H9 (cell line): ENCODE measurements around the gene PCGF2. TPM values are rescaled to one million over a fixed set of nuclear protein-coding genes. Genes with fewer than 3 reads are reported as not detected.

Source experiments
- DNase-seq: peaks from one replicate; pipeline ENCODE4 v3.0.0-alpha.2; 2017
- H2AFZ ChIP-seq: one replicate; pipeline ENCODE4 v1.6.1; 2013; ENCODE audit warnings: mild to moderate bottlenecking, low read length, control low read depth, moderate library complexity
- H2AK5ac ChIP-seq: 2 replicates; pipeline ENCODE4 v1.6.1; 2013; ENCODE audit warnings: low read length, control low read depth, mixed read lengths; ENCODE audit not compliant: insufficient read length
- H2BK120ac ChIP-seq: one replicate; pipeline ENCODE4 v1.6.1; 2013; ENCODE audit warnings: low read depth, mild to moderate bottlenecking, low read length, control low read depth, inconsistent platforms; ENCODE audit not compliant: poor library complexity, severe bottlenecking
- H2BK12ac ChIP-seq: 2 replicates; pipeline ENCODE4 v1.6.1; 2013; ENCODE audit warnings: low read length, control low read depth, mixed read lengths, low read depth; ENCODE audit not compliant: insufficient read length
- H2BK15ac ChIP-seq: 2 replicates; pipeline ENCODE4 v1.6.1; 2013; ENCODE audit warnings: low read depth, low read length, control low read depth
- H2BK20ac ChIP-seq: one replicate; pipeline ENCODE4 v1.6.1; 2013; ENCODE audit warnings: low read depth, mild to moderate bottlenecking, low read length, control low read depth, inconsistent platforms; ENCODE audit not compliant: poor library complexity, severe bottlenecking
- H2BK5ac ChIP-seq: 2 replicates; pipeline ENCODE4 v1.6.1; 2013; ENCODE audit warnings: low read length, control low read depth, mixed read lengths; ENCODE audit not compliant: insufficient read length
- H3K14ac ChIP-seq: 2 replicates; pipeline ENCODE4 v1.6.1; 2013; ENCODE audit warnings: low read length, control low read depth; ENCODE audit not compliant: insufficient read depth
- H3K18ac ChIP-seq: 2 replicates; pipeline ENCODE4 v1.6.1; 2013; ENCODE audit warnings: low read depth, mild to moderate bottlenecking, mixed read lengths, low read length, control low read depth; ENCODE audit not compliant: insufficient read length
- H3K23ac ChIP-seq: 2 replicates; pipeline ENCODE4 v1.6.1; 2013; ENCODE audit warnings: low read length, control low read depth, mixed read lengths, low read depth; ENCODE audit not compliant: insufficient read length
- H3K23me2 ChIP-seq: 2 replicates; pipeline ENCODE4 v1.6.1; 2013; ENCODE audit warnings: low read depth, mild to moderate bottlenecking, mixed read lengths, low read length, control low read depth; ENCODE audit not compliant: insufficient read length, poor library complexity, severe bottlenecking
- H3K27ac ChIP-seq: 2 replicates; pipeline ENCODE4 v1.5.1; 2013; ENCODE audit warnings: low read length, control low read depth, mixed read lengths, low read depth; ENCODE audit not compliant: insufficient read length
- H3K27me3 ChIP-seq: 2 replicates; pipeline ENCODE4 v1.6.1; 2013; ENCODE audit warnings: low read length, control low read depth, inconsistent platforms; ENCODE audit not compliant: insufficient read depth
- H3K4ac ChIP-seq: 2 replicates; pipeline ENCODE4 v1.6.1; 2013; ENCODE audit warnings: low read depth, mild to moderate bottlenecking, control low read depth, inconsistent platforms, low read length, moderate library complexity
- H3K4me1 ChIP-seq: 2 replicates; pipeline ENCODE4 v1.6.1; 2013; ENCODE audit warnings: low read length, control low read depth, inconsistent platforms; ENCODE audit not compliant: insufficient read depth
- H3K4me2 ChIP-seq: 2 replicates; pipeline ENCODE4 v1.6.1; 2013; ENCODE audit warnings: low read length, control low read depth, mixed read lengths; ENCODE audit not compliant: insufficient read length, insufficient read depth
- H3K56ac ChIP-seq: 2 replicates; pipeline ENCODE4 v1.6.1; 2013; ENCODE audit warnings: low read depth, mild to moderate bottlenecking, mixed read lengths, low read length, control low read depth; ENCODE audit not compliant: insufficient read length
- H3K79me1 ChIP-seq: 2 replicates; pipeline ENCODE4 v1.6.1; 2013; ENCODE audit warnings: low read depth, mild to moderate bottlenecking, moderate library complexity, low read length, control low read depth, inconsistent platforms; ENCODE audit not compliant: insufficient read depth, poor library complexity, severe bottlenecking
- H3K79me2 ChIP-seq: 2 replicates; pipeline ENCODE4 v1.6.1; 2013; ENCODE audit warnings: low read length, control low read depth, inconsistent platforms; ENCODE audit not compliant: insufficient read depth
- H3K9ac ChIP-seq: 2 replicates; pipeline ENCODE4 v1.6.1; 2013; ENCODE audit warnings: low read length, control low read depth, mixed read lengths; ENCODE audit not compliant: insufficient read length; ENCODE audit errors: extremely low read depth
- H3K9me3 ChIP-seq: one replicate; pipeline ENCODE4 v1.6.1; 2013; ENCODE audit warnings: low read depth, low read length, inconsistent platforms; ENCODE audit not compliant: control insufficient read depth
- H3T11ph ChIP-seq: one replicate; pipeline ENCODE4 v1.6.1; 2013; ENCODE audit warnings: mild to moderate bottlenecking, low read length, control low read depth, inconsistent platforms
- H4K20me1 ChIP-seq: one replicate; pipeline ENCODE4 v1.6.1; 2013; ENCODE audit not compliant: control insufficient read depth, insufficient read length, insufficient read depth
- H4K5ac ChIP-seq: 2 replicates; pipeline ENCODE4 v1.6.1; 2013; ENCODE audit warnings: low read depth, mild to moderate bottlenecking, mixed read lengths, low read length, control low read depth; ENCODE audit not compliant: insufficient read length
- H4K8ac ChIP-seq: replicated peaks from 2 replicates; pipeline ENCODE4 v1.6.1; 2013; ENCODE audit warnings: low read length, control low read depth, mixed read lengths, low read depth; ENCODE audit not compliant: insufficient read length
- H4K91ac ChIP-seq: 2 replicates; pipeline ENCODE4 v1.6.1; 2013; ENCODE audit warnings: low read depth, mild to moderate bottlenecking, moderate library complexity, mixed read lengths, low read length, control low read depth; ENCODE audit not compliant: insufficient read length
- H3K27ac Mint-ChIP-seq, 3 experiments: 2 replicates in 2 of 3; 3 replicates in 1 of 3; pipeline ENCODE4 v1.8.0; 2020 to 2021; ENCODE audit warnings: mixed read lengths in 3 of 3, mild to moderate bottlenecking in 1 of 3, moderate library complexity in 1 of 3
- H3K27me3 Mint-ChIP-seq: 2 replicates; pipeline ENCODE4 v1.8.0; 2021; ENCODE audit warnings: low read depth, mild to moderate bottlenecking, moderate library complexity, mixed read lengths
- H3K36me3 Mint-ChIP-seq, 3 experiments: 2 replicates in 2 of 3; 3 replicates in 1 of 3; pipeline ENCODE4 v1.8.0; 2020 to 2021; ENCODE audit warnings: low read depth in 3 of 3, mixed read lengths in 3 of 3; ENCODE audit not compliant: insufficient read depth in 1 of 3
- H3K4me1 Mint-ChIP-seq, 2 experiments: 2 replicates each; pipeline ENCODE4 v1.8.0; 2020; ENCODE audit warnings: mixed read lengths in 2 of 2
- H3K4me3 Mint-ChIP-seq, 2 experiments: 2 replicates in 1 of 2; 3 replicates in 1 of 2; pipeline ENCODE4 v1.8.0; 2020 to 2021; ENCODE audit warnings: mild to moderate bottlenecking in 2 of 2, mixed read lengths in 2 of 2, moderate library complexity in 1 of 2
- H3K9me3 Mint-ChIP-seq, 2 experiments: 2 replicates in 1 of 2; 3 replicates in 1 of 2; pipeline ENCODE4 v1.8.0; 2020; ENCODE audit warnings: mild to moderate bottlenecking in 2 of 2, mixed read lengths in 2 of 2, moderate library complexity in 1 of 2
- CTCF ChIP-seq: fragments of 200-600 bp; sonication (generic); conservative IDR thresholded peaks from 3 replicates; pipeline ENCODE4 v1.8.0; 2021; ENCODE audit warnings: antibody characterized with exemption, mild to moderate bottlenecking
- WGBS: extraction: QIAGEN DNeasy Blood & Tissue Kit; methylation state at CpG from one replicate; pipeline ENCODE4 v1.1.7; 2013; ENCODE audit warnings: missing lambda C conversion rate, low lambda C conversion rate, mixed read lengths; ENCODE audit not compliant: insufficient read length; ENCODE audit errors: extremely low coverage; 5-methylcytosine and 5-hydroxymethylcytosine counted together
- microRNA-seq: library from miRNA; unstranded; fragments of <30 nt; microRNA quantifications from one replicate; pipeline ENCODE4, GENCODE V29; 2020; ENCODE audit warnings: borderline microRNAs expressed
- total RNA-seq: library from RNA; stranded (reverse); gene quantifications from 2 replicates; pipeline ENCODE4 v1.2.1, GENCODE V29; 2021

PCGF2 gene
- total RNA-seq, 1 experiment from 2014 or later, result 106 TPM

DNA sequence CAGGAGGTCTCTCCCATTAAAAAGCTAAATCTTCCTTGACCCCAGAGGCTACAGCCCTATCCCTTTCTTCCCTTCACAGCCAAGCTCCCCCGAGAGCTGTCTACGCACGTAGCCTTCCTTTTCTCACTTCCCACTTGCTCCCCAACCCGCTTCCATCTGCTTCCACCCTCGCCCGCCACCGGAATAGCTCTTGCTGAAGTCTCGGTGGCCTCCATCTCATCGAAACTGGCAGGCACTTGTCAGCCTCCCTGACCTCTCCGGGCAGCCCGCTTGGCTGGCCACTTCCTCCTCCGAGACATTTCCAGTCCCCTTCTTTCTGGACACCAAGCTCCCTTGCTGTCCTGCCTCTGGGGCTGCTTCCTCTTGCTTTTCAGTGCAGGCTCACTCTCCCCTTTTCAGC is 62.6 kb downstream of the PCGF2 start:
- Histone ChIP-seq H3K79me1 (no peaks in the 10 kb centered on the region), H3K27me3 (no peaks in the 10 kb centered on the region; the same call in 1 of the 2 replicates), H3T11ph (no peak overlapping the region), H3K23ac (no peak overlapping the region), H2BK120ac (no peak overlapping the region), H2BK12ac (no peak overlapping the region), H2BK5ac (no peak overlapping the region), H3K9ac (no peak overlapping the region), H3K4me1 (peaks cover 3% of the 10 kb centered on the region; the same call in 1 of the 2 replicates), H3K27ac (no peak overlapping the region), H3K56ac (no peak overlapping the region), H4K5ac (no peak overlapping the region), H3K14ac (no peak overlapping the region), H3K4ac (no peak overlapping the region), H3K4me2 (no peak overlapping the region), H3K23me2 (no peaks in the 10 kb centered on the region), H4K8ac (no peak overlapping the region), H4K91ac (no peak overlapping the region), H3K18ac (no peak overlapping the region), H2AFZ (no peak overlapping the region), H3K79me2 (no peaks in the 10 kb centered on the region), H2BK15ac (no peak overlapping the region), H3K9me3 (no peaks in the 10 kb centered on the region), H4K20me1 (no peaks in the 10 kb centered on the region), H2AK5ac (no peak overlapping the region), H2BK20ac (no peak overlapping the region)
- Mint-ChIP-seq H3K36me3 (no peaks in the 10 kb centered on the region), H3K4me1 (peaks cover 3 to 8% of the 10 kb centered on the region in 2 experiments), H3K27ac (no peak overlapping the region; a peak in 1 of 7 replicates), H3K4me3 (no peak overlapping the region), H3K9me3 (no peaks in the 10 kb centered on the region; a peak in 1 of 5 replicates), H3K27me3 (peaks cover 65% of the 10 kb centered on the region)
- TF ChIP-seq CTCF, result no peak
- WGBS, result no CpG with 5 or more reads among the region's 12 CpGs
- peak; percentile 28 for DNase-seq

Small RNA genes within 50 kb of the gene (microRNA-seq; reads per million reads assigned to microRNA genes)
- gene MIR4726 (not detected), gene MIR4734 (not detected)

Other genes with a start within 250 kb of the PCGF2 start
- 6.7 and 6.9 TPM in 2 replicates for gene SRCIN1, start 142.4 kb downstream of the PCGF2 start, total RNA-seq
- 5.9 and 6.1 TPM in 2 replicates for gene EPOP, start 73.4 kb downstream of the PCGF2 start, total RNA-seq
- gene MLLT6, start 43.1 kb downstream of the PCGF2 start, total RNA-seq, result 25.1 and 26.4 TPM in 2 replicates
- 10.7 and 11.2 TPM in 2 replicates for gene CISD3, start 18.0 kb downstream of the PCGF2 start, total RNA-seq
- 242 and 252 TPM in 2 replicates for gene PSMB3, start 4.4 kb upstream of the PCGF2 start, total RNA-seq
- 61.9 and 62.9 TPM in 2 replicates for gene PIP4K2B, start 51.2 kb upstream of the PCGF2 start, total RNA-seq
- 15.4 and 15.9 TPM in 2 replicates for gene CWC25, start 77.0 kb upstream of the PCGF2 start, total RNA-seq
- gene RPL23, start 105.4 kb upstream of the PCGF2 start, total RNA-seq, result 2,040 and 2,084 TPM in 2 replicates
- gene LASP1, start 121.7 kb upstream of the PCGF2 start, total RNA-seq, result 121 and 122 TPM in 2 replicates
- gene FBXO47, start 219.1 kb upstream of the PCGF2 start, total RNA-seq, result not detected in 2 replicates